Neural progenitor cell (in vitro differentiated cells): ENCODE data around the gene KANTR. TPM values are rescaled to one million over a fixed set of nuclear protein-coding genes. Genes with fewer than 3 reads are reported as not detected.
A peak's percentile ranks its signal among the peaks of the same experiment; 100 is the strongest.

ENCODE experiments used
- DNase-seq: peaks from one replicate; pipeline ENCODE4 v3.0.0-alpha.2; 2016; ENCODE audit warnings: low spot score
- H2AFZ ChIP-seq: fragments of 200-600 bp; sonication (generic); replicated peaks from 2 replicates; pipeline ENCODE4 v1.6.1; 2016; ENCODE audit warnings: antibody characterized with exemption
- H3F3A ChIP-seq: fragments of 200-600 bp; sonication (generic); 2 replicates; pipeline ENCODE4 v1.6.1; 2016; ENCODE audit warnings: antibody characterized with exemption, low read depth
- H3K27ac ChIP-seq: fragments of 200-600 bp; sonication (generic); 2 replicates; pipeline ENCODE4 v1.5.1; 2016; ENCODE audit warnings: mild to moderate bottlenecking
- H3K27me3 ChIP-seq: fragments of 200-600 bp; sonication (generic); 2 replicates; pipeline ENCODE4 v1.6.1; 2016; ENCODE audit warnings: mild to moderate bottlenecking, moderate library complexity
- H3K36me3 ChIP-seq: fragments of 200-600 bp; sonication (generic); 2 replicates; pipeline ENCODE4 v1.5.1; 2016
- H3K4me1 ChIP-seq: fragments of 200-600 bp; sonication (generic); 2 replicates; pipeline ENCODE4 v1.6.1; 2016; ENCODE audit warnings: mixed run types
- H3K4me2 ChIP-seq: fragments of 200-600 bp; sonication (generic); 2 replicates; pipeline ENCODE4 v1.6.1; 2016
- H3K4me3 ChIP-seq: fragments of 200-600 bp; sonication (generic); 2 replicates; pipeline ENCODE4 v1.5.1; 2016
- H3K79me2 ChIP-seq: fragments of 200-600 bp; sonication (generic); 2 replicates; pipeline ENCODE4 v1.6.1; 2016; ENCODE audit warnings: low read depth
- H3K9ac ChIP-seq: fragments of 200-600 bp; sonication (generic); 2 replicates; pipeline ENCODE4 v1.6.1; 2016
- H3K9me3 ChIP-seq: fragments of 200-600 bp; sonication (generic); 2 replicates; pipeline ENCODE4 v1.5.1; 2016; ENCODE audit warnings: low read depth
- H4K20me1 ChIP-seq: fragments of 200-600 bp; sonication (generic); 2 replicates; pipeline ENCODE4 v1.6.1; 2016; ENCODE audit warnings: low read depth
- H3K27ac Mint-ChIP-seq: 3 replicates; pipeline ENCODE4 v1.8.0; 2021; ENCODE audit warnings: mixed read lengths
- H3K27me3 Mint-ChIP-seq: 2 replicates; pipeline ENCODE4 v1.8.0; 2022; ENCODE audit warnings: low read depth, mild to moderate bottlenecking, inconsistent platforms, moderate library complexity, mixed read lengths; ENCODE audit not compliant: insufficient read depth
- H3K36me3 Mint-ChIP-seq: 3 replicates; pipeline ENCODE4 v1.8.0; 2021; ENCODE audit warnings: mixed read lengths
- H3K4me1 Mint-ChIP-seq: 3 replicates; pipeline ENCODE4 v1.8.0; 2021; ENCODE audit warnings: mixed read lengths
- H3K4me3 Mint-ChIP-seq: 3 replicates; pipeline ENCODE4 v1.8.0; 2021; ENCODE audit warnings: mild to moderate bottlenecking, moderate library complexity, mixed read lengths
- H3K9me3 Mint-ChIP-seq: 3 replicates; pipeline ENCODE4 v1.8.0; 2020; ENCODE audit warnings: mixed read lengths
- CTCF ChIP-seq: fragments of 200-600 bp; sonication (generic); IDR thresholded peaks from 2 replicates; pipeline ENCODE4 v1.5.1; 2017; ENCODE audit warnings: antibody characterized with exemption, mild to moderate bottlenecking
- EZH2 ChIP-seq: fragments of 200-600 bp; sonication (generic); IDR thresholded peaks from 2 replicates; pipeline ENCODE4 v1.6.1; 2017; ENCODE audit warnings: antibody characterized with exemption, mild to moderate bottlenecking, moderate library complexity
- EZH2phosphoT487 ChIP-seq: fragments of 200-600 bp; sonication (generic); IDR thresholded peaks from 2 replicates; pipeline ENCODE4 v1.6.1; 2017; ENCODE audit warnings: antibody characterized with exemption
- total RNA-seq: library from RNA; depleted of rRNA; stranded (reverse); fragments of >200 nt; gene quantifications from 2 replicates; pipeline ENCODE4 v1.2.3, GENCODE V29; 2015; ENCODE audit warnings: low replicate concordance

Gene KANTR
- total RNA-seq, 1 donor from 2014 or later = 30.9 TPM

GRCh38 chrX:53048169-53049126, 45.5 kb upstream of the KANTR start, which contains the start of gene GPR173:
Gene GPR173 (plus strand): TSS chrX:53048789. CDS start chrX:53076622, 27,833 bp downstream.
- H3K9ac ChIP-seq = peak within 1 kb of the TSS; percentile 69

GRCh38 chrX:53049127-53049517, 44.8 kb upstream of the KANTR start:
- Histone ChIP-seq H3K36me3 (no peaks in the 10 kb centered on the region), H3F3A (no peaks in the 10 kb centered on the region), H3K9me3 (no peaks in the 10 kb centered on the region), H3K9ac (no peak overlapping the region), H3K4me3 (peak overlapping the region; percentile 75), H3K79me2 (peaks cover 48% of the 10 kb centered on the region), H3K4me2 (peak overlapping the region; percentile 78), H2AFZ (no peak overlapping the region), H3K27ac (no peak overlapping the region), H3K27me3 (no peaks in the 10 kb centered on the region), H4K20me1 (peaks cover 4% of the 10 kb centered on the region), H3K4me1 (no peaks in the 10 kb centered on the region)
- peak; percentile 39 for DNase-seq
- Mint-ChIP-seq H3K4me3 (peak overlapping the region; percentile 92), H3K27ac (peak overlapping the region; percentile 16), H3K9me3 (peaks cover 7% of the 10 kb centered on the region), H3K36me3 (no peaks in the 10 kb centered on the region), H3K27me3 (no peaks in the 10 kb centered on the region), H3K4me1 (peaks cover 8% of the 10 kb centered on the region)
- TF ChIP-seq EZH2 = no peak
- TF ChIP-seq CTCF = no peak
- TF ChIP-seq EZH2phosphoT487 = no peak

More at GRCh38 chrX:53048169-53049126, 45.5 kb upstream of the KANTR start, which contains the start of gene GPR173:
- TF ChIP-seq CTCF = no peak
- TF ChIP-seq EZH2 = no peak
- no peak for TF ChIP-seq EZH2phosphoT487
- Histone ChIP-seq H3F3A (no peaks in the 10 kb centered on the region), H2AFZ (peak within 1 kb of the TSS; percentile 84), H3K4me3 (peak within 1 kb of the TSS; percentile 75), H3K4me1 (no peaks in the 10 kb centered on the region), H4K20me1 (peaks cover 4% of the 10 kb centered on the region), H3K36me3 (no peaks in the 10 kb centered on the region), H3K4me2 (peak within 1 kb of the TSS; percentile 78), H3K27me3 (no peaks in the 10 kb centered on the region), H3K27ac (peak within 1 kb of the TSS; percentile 85), H3K9me3 (no peaks in the 10 kb centered on the region), H3K79me2 (peaks cover 42% of the 10 kb centered on the region)
- Mint-ChIP-seq H3K36me3 (no peaks in the 10 kb centered on the region), H3K4me1 (peaks cover 8% of the 10 kb centered on the region), H3K9me3 (peaks cover 9% of the 10 kb centered on the region), H3K27ac (peak within 1 kb of the TSS; percentile 48), H3K27me3 (no peaks in the 10 kb centered on the region), H3K4me3 (peak within 1 kb of the TSS; percentile 92)
- DNase-seq = peak; percentile 74

- Histone ChIP-seq H3K9me3 (no peaks in the 10 kb centered on the region), H3K27me3 (no peaks in the 10 kb centered on the region), H3F3A (no peaks in the 10 kb centered on the region), H2AFZ (no peak overlapping the region), H3K4me3 (no peak overlapping the region), H3K79me2 (peaks cover 53% of the 10 kb centered on the region), H3K9ac (no peak overlapping the region), H3K27ac (no peak overlapping the region), H3K36me3 (no peaks in the 10 kb centered on the region), H3K4me2 (no peak overlapping the region), H3K4me1 (no peaks in the 10 kb centered on the region), H4K20me1 (peaks cover 4% of the 10 kb centered on the region)
- DNase-seq = no peak
- H3K4me1 Mint-ChIP-seq = peaks cover 8% of the 10 kb centered on the region
- no peaks in the 10 kb centered on the region for H3K27me3 Mint-ChIP-seq
- no peak overlapping the region for H3K4me3 Mint-ChIP-seq
- no peak overlapping the region for H3K27ac Mint-ChIP-seq
- H3K36me3 Mint-ChIP-seq = no peaks in the 10 kb centered on the region
- TF ChIP-seq EZH2phosphoT487 (no peak), CTCF (no peak), EZH2 (no peak)
- H3K9me3 Mint-ChIP-seq = peaks cover 7% of the 10 kb centered on the region
Measured at GRCh38 chrX:53050841-53051240, 43.1 kb upstream of the KANTR start.
